Ovary (tissue), 9 donors: Measurements from ENCODE around the gene COL9A3. TPM values are rescaled to one million over a fixed set of nuclear protein-coding genes. Genes with fewer than 3 reads are reported as not detected.
A peak's percentile ranks its signal among the peaks of the same experiment; 100 is the strongest.

Source experiments
- DNase-seq, 5 donors: peaks; one replicate each; pipeline ENCODE4 v3.0.0-alpha.2; 2019 to 2020
- H3K27ac ChIP-seq, 2 donors: fragments of 200-600 bp; one replicate each; pipeline versions ENCODE4 v1.5.1 to v1.8.0; 2019 to 2022
- H3K27me3 ChIP-seq: fragments of 200-600 bp; one replicate; pipeline ENCODE4 v1.8.0; 2022
- H3K36me3 ChIP-seq: fragments of 200-600 bp; sonication (generic); one replicate; pipeline ENCODE4 v1.5.1; 2019
- H3K4me1 ChIP-seq: one replicate; pipeline ENCODE4 v1.8.1; 2013; ENCODE audit warnings: mild to moderate bottlenecking, moderate library complexity; ENCODE audit not compliant: insufficient read depth
- H3K4me3 ChIP-seq: fragments of 200-600 bp; sonication (generic); one replicate; pipeline ENCODE4 v1.5.1; 2017
- H3K9me3 ChIP-seq, 2 donors: fragments of 200-600 bp in 1 of 2; sonication (generic) in 1 of 2; one replicate each; pipeline versions ENCODE4 v1.5.1 to v1.8.1; 2013 to 2019; ENCODE audit warnings: mild to moderate bottlenecking in 1 of 2, moderate library complexity in 1 of 2
- EP300 ChIP-seq: sonication (generic); formaldehyde crosslinking; IDR thresholded peaks from one replicate; pipeline ENCODE4 v1.6.1; 2017; ENCODE audit warnings: antibody characterized with exemption
- POLR2A ChIP-seq: fragments of 450-650 bp; IDR thresholded peaks from one replicate; pipeline ENCODE4 v1.6.1; 2017; ENCODE audit warnings: antibody characterized with exemption, mild to moderate bottlenecking, moderate library complexity
- WGBS, 3 donors: extraction: QIAGEN DNeasy Blood & Tissue Kit in 1 of 3; methylation state at CpG; one replicate each; pipeline versions ENCODE4 v1.1.5 to v1.1.7; 2013 to 2017; 5-methylcytosine and 5-hydroxymethylcytosine counted together
- intact Hi-C, 4 donors: fragments of 100-400 bp; cut with DNase I; formaldehyde crosslinking; loops; one replicate each; pipeline versions ENCODE4 v1.11.0 to v1.15.1; 2022 to 2023
- polyA plus RNA-seq, 2 donors: library from polyadenylated mRNA; stranded (reverse); fragments of 200-250 nt in 1 of 2; fragments of 350-450 nt in 1 of 2; fragmentation: Illumina TruSeq in 1 of 2; extraction: RNeasy Lipid Tissue Mini Kit (QIAGEN cat#74804) in 1 of 2; gene quantifications; one replicate each; pipeline ENCODE4 v1.2.3, GENCODE V29; 2013 to 2014
- total RNA-seq, 7 donors: library from RNA; depleted of rRNA in 2 of 7; stranded (reverse); fragments of >200 nt in 2 of 7; fragmentation: NEBNext Ultra II Directional in 3 of 7; extraction: Animal tissue kit (Norgen Biotek cat#: 25700) in 3 of 7; gene quantifications; one replicate each; pipeline versions ENCODE4 v1.1.0 to v1.2.4, GENCODE V29; 2016 to 2023
- TF ChIP-seq, protein P1 (sequence below), 3 donors: fragments of 450-650 bp in 2 of 3; fragments of 200-600 bp in 1 of 3; IDR thresholded peaks; one replicate each; pipeline versions ENCODE4 v1.5.1 to v1.8.0; 2016 to 2022; ENCODE audit warnings: antibody characterized with exemption in 3 of 3, mild to moderate bottlenecking in 1 of 3
- donor health status: DM: no; HTN: no; CAD: no; lungs with moderate emphysema.
- donor health status: DM: no; HTN: no; CAD: no.
- donor health status: Bipolar disorder and iron deficiency.
- donor health status: DM: yes; HTN: yes; CAD: no.
- donor health status: DM: no; HTN: no; CAD: no.
- donor health status: DM: yes; HTN: yes; CAD: no.

COL9A3 gene
- total and polyA plus RNA-seq, 9 donors = 0.65 to 3.0 (median 1.6) TPM; not detected in 1

DNA sequence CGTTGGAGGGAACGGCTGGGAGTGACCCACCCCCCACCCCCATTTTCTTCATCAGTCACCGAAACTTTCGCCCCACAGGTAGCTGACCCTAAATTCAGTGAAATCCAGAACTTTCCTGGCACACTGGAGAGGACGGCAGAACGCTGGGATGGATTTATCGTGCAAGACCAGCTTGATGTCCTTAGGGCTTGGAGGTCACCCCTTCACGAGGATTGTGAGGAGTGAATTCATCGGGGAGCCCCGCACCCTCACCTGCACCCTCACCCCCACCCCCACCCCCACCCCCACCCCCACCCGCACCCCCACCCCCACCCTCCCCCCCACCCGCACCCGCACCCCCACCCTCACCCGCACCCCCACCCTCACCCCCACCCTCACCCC lies 58.1 kb downstream of the COL9A3 start:
- TF ChIP-seq, protein P1, sequence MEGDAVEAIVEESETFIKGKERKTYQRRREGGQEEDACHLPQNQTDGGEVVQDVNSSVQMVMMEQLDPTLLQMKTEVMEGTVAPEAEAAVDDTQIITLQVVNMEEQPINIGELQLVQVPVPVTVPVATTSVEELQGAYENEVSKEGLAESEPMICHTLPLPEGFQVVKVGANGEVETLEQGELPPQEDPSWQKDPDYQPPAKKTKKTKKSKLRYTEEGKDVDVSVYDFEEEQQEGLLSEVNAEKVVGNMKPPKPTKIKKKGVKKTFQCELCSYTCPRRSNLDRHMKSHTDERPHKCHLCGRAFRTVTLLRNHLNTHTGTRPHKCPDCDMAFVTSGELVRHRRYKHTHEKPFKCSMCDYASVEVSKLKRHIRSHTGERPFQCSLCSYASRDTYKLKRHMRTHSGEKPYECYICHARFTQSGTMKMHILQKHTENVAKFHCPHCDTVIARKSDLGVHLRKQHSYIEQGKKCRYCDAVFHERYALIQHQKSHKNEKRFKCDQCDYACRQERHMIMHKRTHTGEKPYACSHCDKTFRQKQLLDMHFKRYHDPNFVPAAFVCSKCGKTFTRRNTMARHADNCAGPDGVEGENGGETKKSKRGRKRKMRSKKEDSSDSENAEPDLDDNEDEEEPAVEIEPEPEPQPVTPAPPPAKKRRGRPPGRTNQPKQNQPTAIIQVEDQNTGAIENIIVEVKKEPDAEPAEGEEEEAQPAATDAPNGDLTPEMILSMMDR (IDR thresholded peaks at IDR 0.05) = no peak
- TF ChIP-seq EP300 (no peak), POLR2A (no peak)
- H3K4me1 ChIP-seq = peaks cover 13% of the 10 kb centered on the region
- intact Hi-C loops = loop anchor here in 2 of 4 donors (10.0 kb wide), 1 partner anchor 130 kb away; the partner anchor contains the start of gene BHLHE23 (in 2 of the 2)
- H3K9me3 ChIP-seq = no peaks in the 10 kb centered on the region
- no peak for DNase-seq
- 88 to 89% (median 89%) methylated on average over 10 to 11 of the region's 14 CpGs for WGBS, 3 donors
- no peak overlapping the region for H3K27ac ChIP-seq
- no peaks in the 10 kb centered on the region for H3K27me3 ChIP-seq
- H3K4me3 ChIP-seq = no peak overlapping the region
- H3K36me3 ChIP-seq = no peaks in the 10 kb centered on the region

DNA sequence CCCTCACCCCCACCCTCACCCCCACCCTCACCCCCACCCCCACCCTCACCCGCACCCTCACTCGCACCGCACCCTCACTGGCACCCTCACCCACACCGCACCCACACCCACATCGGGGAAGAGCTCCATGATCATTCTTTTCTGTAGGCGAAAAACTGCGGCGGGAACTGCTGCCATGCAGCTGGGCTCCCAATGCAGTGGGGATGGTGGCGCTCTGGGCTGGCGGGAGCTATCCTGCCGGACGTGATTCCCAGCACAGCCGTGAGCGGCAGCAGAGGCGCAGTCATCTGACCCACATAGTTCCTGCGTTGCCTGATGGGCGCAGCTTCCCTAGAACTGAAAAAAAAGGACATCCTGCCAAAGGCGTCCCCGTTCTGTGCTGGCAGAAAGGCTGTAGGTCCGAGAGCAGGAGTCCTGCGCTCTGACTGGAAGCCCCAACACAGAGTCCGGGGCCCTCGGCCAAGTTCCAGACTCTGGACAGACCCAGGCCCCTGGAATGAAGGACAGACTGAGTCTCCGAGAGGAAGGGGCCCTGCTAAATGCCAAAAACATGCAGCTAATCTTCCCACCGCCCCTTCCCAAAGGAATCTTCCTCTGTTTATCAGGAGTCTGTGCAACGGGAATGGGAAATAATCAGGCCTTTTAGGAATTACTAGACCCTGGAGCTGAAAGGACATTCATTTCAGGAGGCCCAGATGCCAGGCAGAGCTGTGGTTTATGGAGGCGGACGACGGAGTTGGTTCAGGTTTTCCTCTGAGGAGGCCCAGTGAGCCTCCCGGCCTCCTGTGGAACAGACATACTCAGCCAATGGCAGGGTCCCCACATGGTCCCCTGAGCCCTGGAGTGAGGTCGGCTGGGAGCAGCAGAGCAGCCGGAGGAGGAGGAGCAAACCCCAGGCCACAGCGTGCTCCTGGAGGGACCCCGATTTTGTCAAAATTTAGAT lies 58.8 kb downstream of the COL9A3 start:
- Histone ChIP-seq H3K27me3 (no peaks in the 10 kb centered on the region), H3K4me3 (no peak overlapping the region), H3K36me3 (no peaks in the 10 kb centered on the region), H3K9me3 (no peaks in the 10 kb centered on the region), H3K4me1 (peaks cover 13% of the 10 kb centered on the region), H3K27ac (no peak overlapping the region)
- intact Hi-C loops = loop anchor here in 2 of 4 donors (10.0 kb wide), 1 partner anchor 129 kb away; the partner anchor contains the start of gene BHLHE23 (in 2 of the 2)
- TF ChIP-seq, protein P1 (IDR thresholded peaks at IDR 0.05) = peak in 2 of 3 donors; percentile 41 to 64
- no peak for TF ChIP-seq POLR2A
- 30 to 34% (median 33%) methylated on average over 29 to 34 of the region's 34 CpGs for WGBS, 3 donors
- peak; percentile 61 to 83 (median 69) for DNase-seq

DNA sequence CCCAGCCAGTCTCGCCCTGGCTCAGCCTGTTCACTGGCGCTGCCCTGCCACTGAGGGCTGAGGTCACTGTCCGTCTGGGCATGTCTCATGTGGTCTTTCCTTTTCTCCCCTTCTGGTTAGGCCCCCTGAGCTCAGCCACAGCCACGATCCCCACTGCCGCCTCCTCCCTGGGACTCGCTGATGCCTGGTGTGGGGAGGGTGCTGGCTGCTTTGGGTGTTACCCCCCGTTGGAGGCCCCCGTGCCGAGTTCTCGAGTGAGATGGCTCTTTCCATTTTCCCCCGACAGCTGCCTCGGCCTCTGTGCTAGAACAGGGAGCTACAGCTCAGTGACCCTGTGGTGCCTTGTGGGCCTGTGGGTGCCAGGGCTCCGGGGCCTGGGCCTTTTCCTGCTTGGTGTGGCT lies 59.7 kb downstream of the COL9A3 start:
- H3K4me3 ChIP-seq = no peak overlapping the region
- H3K9me3 ChIP-seq = no peaks in the 10 kb centered on the region
- H3K4me1 ChIP-seq = peaks cover 13% of the 10 kb centered on the region
- WGBS, 3 donors = 68 to 70% (median 69%) methylated on average over 13 of the region's 13 CpGs
- no peaks in the 10 kb centered on the region for H3K27me3 ChIP-seq
- H3K27ac ChIP-seq = peak overlapping the region; percentile 46 to 56
- DNase-seq = no peak
- intact Hi-C loops = loop anchor here in 2 of 4 donors (10.0 kb wide), 1 partner anchor 128 kb away; the partner anchor contains the start of gene BHLHE23 (in 2 of the 2)
- H3K36me3 ChIP-seq = no peaks in the 10 kb centered on the region
- TF ChIP-seq POLR2A (no peak), EP300 (no peak)
- TF ChIP-seq, protein P1 (IDR thresholded peaks at IDR 0.05) = no peak

DNA sequence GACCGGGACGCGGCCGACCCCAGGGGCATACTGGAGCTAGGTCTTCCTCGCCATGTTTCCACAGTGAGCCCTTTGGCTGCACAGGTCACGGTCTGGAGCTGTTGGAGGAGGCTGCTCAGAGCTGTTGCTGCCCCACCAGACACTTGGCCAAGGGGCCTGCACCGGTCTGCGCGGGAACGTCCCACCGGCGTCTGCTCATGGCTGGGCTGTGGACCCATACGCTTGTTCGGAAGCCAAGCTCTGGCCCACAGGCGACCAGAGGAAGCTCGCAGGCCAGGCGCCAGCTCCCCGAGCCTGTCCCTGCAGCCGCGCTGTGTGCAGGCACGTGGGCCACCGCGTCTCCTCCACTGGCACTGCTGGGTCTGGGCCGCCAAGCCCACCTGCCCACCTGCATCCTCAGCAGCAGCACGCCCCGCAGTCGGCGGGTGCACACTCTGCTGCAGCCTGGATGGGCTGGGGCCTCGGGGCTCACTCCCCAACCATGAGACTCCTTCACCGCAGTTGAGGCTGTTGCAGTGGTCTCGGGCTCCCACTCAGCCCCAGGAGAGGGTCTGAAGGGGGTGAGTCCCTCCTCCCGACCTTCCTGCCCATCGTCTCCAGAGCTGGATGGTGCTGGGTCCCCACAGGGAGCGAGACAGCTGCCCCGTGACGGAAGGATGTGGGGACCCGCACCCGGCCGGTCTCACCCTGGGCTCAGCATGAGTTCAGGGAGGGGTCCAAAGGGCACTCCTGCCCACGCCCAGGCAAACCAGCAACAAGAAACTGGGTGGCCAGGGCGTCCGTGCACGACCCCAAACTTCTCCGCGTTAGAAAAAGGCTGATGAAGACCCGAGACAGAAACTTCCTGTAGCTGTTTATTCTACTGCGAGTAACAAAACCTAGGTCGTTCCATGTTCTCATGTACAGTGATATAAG lies 60.3 kb downstream of the COL9A3 start:
- DNase-seq = peak; percentile 81 to 88 (median 86)
- Histone ChIP-seq H3K4me1 (peaks cover 13% of the 10 kb centered on the region), H3K4me3 (no peak overlapping the region), H3K27ac (peak overlapping the region; percentile 46 to 56), H3K36me3 (no peaks in the 10 kb centered on the region), H3K27me3 (no peaks in the 10 kb centered on the region), H3K9me3 (no peaks in the 10 kb centered on the region)
- 50 to 59% (median 54%) methylated on average over 41 to 48 of the region's 48 CpGs for WGBS, 3 donors
- TF ChIP-seq, protein P1 (IDR thresholded peaks at IDR 0.05) = no peak
- intact Hi-C loops = loop anchor here in 2 of 4 donors (10.0 kb wide), 1 partner anchor 128 kb away; the partner anchor contains the start of gene BHLHE23 (in 2 of the 2)
